ENCODE data around the gene SUN5.

The SUN5 gene

GRCh38 chr20:32975698-32976674 is 28.2 kb downstream of the SUN5 start:
- peak; percentile 73 for DNase-seq

- peak; percentile 12 for DNase-seq
These were observed 29.1 kb downstream of the SUN5 start for GRCh38 chr20:32975121-32975520.

- peak; percentile 46 for DNase-seq
These were observed 29.8 kb downstream of the SUN5 start for GRCh38 chr20:32974204-32975064.

DNA sequence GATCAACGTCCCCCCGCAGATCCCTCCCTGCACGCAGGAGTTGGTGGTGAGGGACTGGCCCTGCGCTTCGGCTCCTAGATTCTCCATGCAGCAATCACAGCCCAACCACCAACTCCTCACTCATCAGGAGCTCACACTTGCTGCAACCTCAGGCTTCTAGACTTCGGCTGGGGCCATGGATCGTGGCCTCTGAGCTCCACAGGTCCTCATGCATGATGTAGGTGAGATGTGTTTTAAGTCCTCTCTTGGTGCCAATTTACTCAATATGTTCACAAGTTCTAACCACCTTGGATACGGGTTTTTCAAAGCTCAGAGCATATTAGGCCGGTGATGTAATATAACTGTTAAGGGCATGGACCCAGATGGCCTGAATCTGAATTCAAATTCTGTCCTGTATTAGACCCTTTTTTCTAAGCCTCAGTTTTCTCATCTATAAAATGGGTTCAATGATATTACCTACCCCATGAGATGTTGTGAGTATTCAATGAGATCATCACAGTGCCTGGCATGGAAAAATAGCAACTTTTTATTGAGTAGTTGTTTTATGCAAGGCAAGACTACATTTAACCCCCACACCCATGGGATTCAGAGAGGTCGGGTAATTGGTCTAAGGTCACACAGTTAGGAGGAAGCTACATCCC is 31.0 kb downstream of the SUN5 start:
- DNase-seq, result no peak

DNA sequence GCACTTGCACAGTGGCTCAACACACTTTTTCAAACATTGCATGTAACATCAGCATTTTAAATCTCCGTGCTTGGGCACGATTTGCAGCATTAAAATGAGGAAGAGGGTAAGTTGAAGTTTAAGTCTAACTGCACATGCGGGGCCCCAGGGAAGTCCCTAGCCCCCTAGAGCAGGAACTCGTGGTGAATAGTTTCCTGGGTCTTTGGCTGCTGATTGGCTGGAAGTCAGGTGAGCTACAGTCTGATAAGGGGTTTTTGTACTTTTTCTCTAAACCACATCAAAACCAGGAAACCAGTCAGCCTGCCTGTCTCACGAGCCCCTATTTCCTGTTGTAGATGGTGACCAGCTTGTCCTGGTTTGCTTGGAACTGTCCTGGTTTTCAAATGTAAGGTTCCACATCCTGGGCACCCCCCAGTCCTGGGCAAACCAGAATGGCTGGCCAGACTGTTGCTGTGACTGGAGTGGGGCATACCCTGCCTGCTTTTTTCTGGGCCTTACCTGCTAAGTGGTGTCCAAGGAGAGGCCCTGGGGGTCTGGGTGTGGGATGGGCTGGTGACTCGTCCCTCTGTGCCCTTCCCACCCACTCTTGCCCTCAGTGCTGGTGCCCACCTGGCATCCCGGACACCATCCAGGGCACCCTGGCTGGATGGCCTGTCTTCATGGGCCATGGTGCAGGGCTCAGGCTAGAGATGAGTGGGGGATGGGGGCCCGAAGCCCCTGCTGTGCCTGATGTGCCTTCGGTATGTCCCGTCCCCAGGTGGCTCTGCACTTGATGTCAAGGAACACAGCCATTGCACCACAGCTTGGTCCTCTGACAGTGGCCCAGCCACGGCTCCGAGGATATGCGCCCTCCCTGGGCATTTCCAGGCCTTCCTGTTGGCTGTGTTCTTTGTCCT is 31.8 kb downstream of the SUN5 start:
- peak; percentile 57 for DNase-seq

DNA sequence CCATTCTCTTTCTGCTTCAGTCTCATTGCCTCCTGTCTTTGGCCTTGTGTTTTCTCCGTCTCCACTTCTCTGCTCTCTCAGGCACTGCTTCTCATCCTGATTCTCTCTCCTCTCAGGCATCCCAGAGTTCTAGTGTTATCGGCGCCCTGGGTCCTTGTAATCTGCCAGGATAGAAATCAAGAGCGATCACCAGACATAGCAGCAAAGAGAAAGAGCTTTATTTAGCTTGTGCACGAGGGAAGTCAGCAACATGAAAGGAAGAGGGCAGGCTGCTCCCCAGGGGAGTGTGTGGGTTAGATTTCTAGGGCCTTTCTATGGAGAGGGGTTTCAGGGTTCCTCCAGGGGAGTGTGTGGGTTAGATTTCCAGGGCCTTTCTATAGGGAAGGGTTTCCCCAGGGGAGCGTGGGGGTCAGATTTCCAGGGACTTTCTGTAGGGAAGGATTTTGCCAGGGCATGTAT is 32.5 kb downstream of the SUN5 start:
- DNase-seq, result peak; percentile 37

GRCh38 chr20:32970973-32971300 is 33.3 kb downstream of the SUN5 start:
- DNase-seq, result no peak

GRCh38 chr20:32970115-32970972 is 33.9 kb downstream of the SUN5 start:
- peak; percentile 43 for DNase-seq

DNA sequence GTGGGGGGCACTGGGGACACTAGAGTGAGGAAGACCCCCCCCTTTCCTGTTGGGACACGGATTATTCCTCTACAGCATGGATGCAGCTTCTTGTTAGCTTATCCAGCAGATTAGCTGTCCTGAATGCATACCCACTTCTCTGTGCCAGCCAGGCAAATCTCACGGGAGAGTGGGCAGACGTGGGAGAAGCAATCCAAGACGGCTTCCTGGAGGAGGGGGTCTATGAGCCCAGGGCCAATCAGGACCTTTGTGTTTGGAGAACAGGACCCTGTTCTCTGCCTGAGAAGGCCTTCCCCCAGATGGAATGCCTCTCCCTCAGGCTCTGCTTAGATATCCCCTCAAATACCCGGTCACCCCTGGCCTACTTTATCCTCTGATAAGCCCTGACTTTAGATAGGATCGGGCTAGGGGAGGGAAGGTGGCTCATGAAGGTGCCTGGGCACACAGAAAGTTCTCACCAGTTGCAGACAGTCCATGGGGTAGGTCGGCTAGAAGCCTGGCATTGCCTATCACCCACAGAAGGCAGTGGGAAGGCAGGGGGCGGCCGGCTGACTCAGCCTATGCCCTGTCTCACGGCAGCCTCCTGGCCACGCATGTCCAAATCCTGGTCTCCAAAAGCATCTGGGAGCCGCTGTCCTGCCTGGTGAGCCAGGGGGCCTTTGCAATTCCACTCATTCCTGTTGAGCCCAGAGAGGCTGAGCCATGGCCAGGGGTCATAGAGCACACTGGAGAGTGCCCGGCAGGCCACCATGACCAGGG is 34.7 kb downstream of the SUN5 start:
- DNase-seq, result peak; percentile 54

- DNase-seq, result peak; percentile 40
These were observed 35.6 kb downstream of the SUN5 start for GRCh38 chr20:32968478-32969241.

DNA sequence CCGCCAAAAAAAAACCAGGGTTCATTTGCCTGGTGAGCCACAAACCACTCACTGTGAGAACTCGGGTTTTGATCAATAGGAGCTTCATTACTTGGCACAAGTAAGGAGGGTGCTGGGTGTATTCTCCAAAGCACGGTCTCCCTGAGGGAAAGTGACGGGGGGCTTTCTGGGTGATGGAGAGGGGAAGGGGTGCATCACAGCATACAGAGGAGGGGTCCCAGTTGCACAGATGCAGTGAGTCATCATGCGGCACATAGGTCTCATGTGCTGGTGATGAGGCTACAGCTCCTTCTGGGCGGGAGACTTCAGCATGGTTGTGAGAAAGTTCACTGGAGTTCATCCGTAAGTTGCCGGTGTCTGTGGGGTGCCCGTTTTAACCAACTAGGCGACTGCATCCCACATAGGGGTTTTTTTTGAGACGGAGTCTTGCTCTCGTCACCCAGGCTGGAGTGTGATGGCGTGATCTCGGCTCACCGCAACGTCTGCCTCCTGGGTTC is 36.2 kb downstream of the SUN5 start:
- DNase-seq, result no peak

GRCh38 chr20:32966881-32967781 is 37.1 kb downstream of the SUN5 start:
- DNase-seq, result peak; percentile 48

- no peak for DNase-seq
These were observed 37.9 kb downstream of the SUN5 start for GRCh38 chr20:32966382-32966781.

- no peak for DNase-seq
These were observed 38.5 kb downstream of the SUN5 start for GRCh38 chr20:32965581-32966373.

DNA sequence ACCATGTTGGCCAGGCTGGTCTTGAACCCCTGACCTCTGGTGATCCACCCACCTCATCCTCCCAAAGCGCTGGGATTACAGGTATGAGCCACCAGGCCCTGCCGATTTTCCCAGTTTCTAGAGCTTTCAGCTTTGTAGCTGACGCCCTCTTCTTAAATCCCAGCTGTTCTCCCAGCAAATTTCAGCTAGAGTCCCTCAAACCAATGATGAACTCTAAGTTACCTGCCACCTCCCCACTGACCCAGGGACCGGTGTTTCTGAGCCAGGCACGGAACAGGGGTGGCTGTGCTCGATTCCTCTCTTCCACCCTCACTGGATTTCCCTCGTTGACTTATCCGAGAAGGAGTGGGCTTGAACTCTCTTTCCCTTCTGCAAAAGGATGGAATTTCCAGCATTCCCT is 39.1 kb downstream of the SUN5 start:
- no peak for DNase-seq

DNA sequence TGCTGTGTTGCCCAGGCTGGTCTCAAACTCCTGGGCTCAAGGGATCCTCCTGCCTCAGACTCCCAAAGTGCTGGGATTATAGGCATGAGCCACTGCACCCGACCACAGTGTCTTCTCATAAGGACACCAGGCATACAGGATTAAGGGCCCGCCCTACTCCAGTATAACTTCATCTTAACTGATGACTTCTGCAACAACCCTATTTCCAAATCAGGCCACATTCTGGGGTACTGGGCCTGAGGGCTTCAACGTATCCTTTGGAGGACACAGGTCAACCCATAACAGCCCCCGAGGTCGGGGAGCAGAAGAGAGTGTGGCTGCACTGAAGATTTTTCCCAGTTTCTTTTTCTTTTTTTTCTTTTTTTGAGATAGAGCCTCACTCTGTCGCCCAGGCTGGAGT is 39.7 kb downstream of the SUN5 start:
- DNase-seq, result no peak

DNA sequence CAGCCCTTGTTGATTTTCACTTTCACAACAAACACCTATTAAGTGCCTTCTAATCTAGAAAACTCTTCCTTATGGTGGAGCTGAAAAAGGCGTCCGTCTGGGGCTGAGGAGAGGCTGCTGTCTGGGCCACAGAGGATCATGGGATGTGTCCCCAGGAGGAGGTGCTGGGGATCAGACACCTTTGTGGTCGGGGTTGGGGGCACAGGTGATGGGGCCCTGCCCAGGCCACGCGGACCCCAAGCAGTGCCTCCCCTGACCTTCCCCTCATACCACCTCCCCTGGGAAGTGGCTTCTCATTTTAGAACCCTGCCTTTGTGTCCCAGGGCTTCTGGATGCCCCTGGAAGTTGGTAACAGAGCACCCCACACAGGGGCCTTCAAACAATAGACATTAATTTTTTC is 41.1 kb downstream of the SUN5 start:
- peak; percentile 35 for DNase-seq

Data from islet precursor cell (in vitro differentiated cells).